ENCODE data around the gene INHBC. TPM values are rescaled to one million over a fixed set of nuclear protein-coding genes. Genes with fewer than 3 reads are reported as not detected.
A peak's percentile ranks its signal among the peaks of the same experiment; 100 is the strongest.
"Not testable (repeated sequence)": the region's sequence is repeated elsewhere in the genome, so short reads cannot be mapped to it uniquely, and the experiment has no call there.

The INHBC gene
- total and polyA plus RNA-seq, 8 donors: 0.37 TPM; not detected in 7

DNA sequence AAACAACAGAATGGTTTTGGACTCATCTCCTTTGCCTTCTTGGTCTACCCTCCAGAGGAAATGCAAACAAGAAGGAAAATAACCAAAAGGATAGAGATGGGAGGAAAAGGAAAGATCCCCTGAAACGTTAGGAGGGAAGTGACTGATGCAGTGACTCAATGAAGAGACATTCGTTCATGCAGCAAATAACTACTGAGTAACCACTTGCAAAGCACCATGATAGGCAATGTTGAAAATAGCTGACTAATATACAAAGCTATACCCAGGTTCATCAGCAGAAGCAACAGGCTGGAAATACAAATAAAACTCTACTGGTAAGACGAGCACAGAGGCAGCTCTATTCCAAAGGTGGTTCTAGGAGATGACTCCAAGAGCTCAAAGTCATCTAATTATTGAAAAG is 45.6 kb upstream of the INHBC start:
- peak in 1 of 2 donors; percentile 7 for DNase-seq
- 40 to 57% (median 51%) methylated on average over 3 of the region's 3 CpGs for WGBS, 5 donors
- intact Hi-C loops (cut with DNase I; ENCODE audit: low total_unique reads): no loop called here
- Histone ChIP-seq H3K27me3 (no peaks in the 10 kb centered on the region), H3K4me1 (peaks cover 0 to 5% (median 0%) of the 10 kb centered on the region in 4 donors), H3K4me3 (no peak overlapping the region), H3K36me3 (peaks cover 2 to 60% (median 56%) of the 10 kb centered on the region in 4 donors), H3K9me3 (no peaks in the 10 kb centered on the region), H3K27ac (no peak overlapping the region)
- TF ChIP-seq, protein P1, sequence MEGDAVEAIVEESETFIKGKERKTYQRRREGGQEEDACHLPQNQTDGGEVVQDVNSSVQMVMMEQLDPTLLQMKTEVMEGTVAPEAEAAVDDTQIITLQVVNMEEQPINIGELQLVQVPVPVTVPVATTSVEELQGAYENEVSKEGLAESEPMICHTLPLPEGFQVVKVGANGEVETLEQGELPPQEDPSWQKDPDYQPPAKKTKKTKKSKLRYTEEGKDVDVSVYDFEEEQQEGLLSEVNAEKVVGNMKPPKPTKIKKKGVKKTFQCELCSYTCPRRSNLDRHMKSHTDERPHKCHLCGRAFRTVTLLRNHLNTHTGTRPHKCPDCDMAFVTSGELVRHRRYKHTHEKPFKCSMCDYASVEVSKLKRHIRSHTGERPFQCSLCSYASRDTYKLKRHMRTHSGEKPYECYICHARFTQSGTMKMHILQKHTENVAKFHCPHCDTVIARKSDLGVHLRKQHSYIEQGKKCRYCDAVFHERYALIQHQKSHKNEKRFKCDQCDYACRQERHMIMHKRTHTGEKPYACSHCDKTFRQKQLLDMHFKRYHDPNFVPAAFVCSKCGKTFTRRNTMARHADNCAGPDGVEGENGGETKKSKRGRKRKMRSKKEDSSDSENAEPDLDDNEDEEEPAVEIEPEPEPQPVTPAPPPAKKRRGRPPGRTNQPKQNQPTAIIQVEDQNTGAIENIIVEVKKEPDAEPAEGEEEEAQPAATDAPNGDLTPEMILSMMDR (IDR thresholded peaks at IDR 0.05): no peak
- TF ChIP-seq POLR2A (IDR thresholded peaks at IDR 0.05) (no peak), EP300 (IDR thresholded peaks at IDR 0.05) (no peak), POLR2AphosphoS5 (IDR thresholded peaks at IDR 0.05) (no peak)

DNA sequence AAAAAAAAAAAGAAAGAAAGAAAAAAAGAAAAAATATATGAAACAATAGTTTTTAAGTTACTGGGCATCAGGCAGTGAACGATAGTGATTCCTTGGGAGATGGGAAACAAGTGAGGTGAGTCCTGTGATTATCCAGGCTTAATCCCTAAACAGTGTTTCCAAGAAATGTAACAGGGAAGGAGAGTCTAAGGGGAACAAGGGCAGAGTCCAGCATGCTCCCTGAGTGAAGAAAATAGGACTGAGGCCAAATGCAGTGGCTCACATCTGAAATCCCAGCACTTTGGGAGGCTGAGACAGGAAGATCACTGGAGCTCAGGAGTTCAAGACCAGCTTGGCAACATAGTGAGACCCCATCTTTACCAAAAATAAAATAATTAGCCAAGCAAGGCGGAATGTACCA is 44.4 kb upstream of the INHBC start:
- no peak overlapping the region for H3K27ac ChIP-seq
- DNase-seq: no peak
- intact Hi-C loops (cut with DNase I; ENCODE audit: low total_unique reads): no loop called here
- no peaks in the 10 kb centered on the region for H3K27me3 ChIP-seq
- H3K4me1 ChIP-seq: peaks cover 0 to 5% (median 0%) of the 10 kb centered on the region in 4 donors
- H3K9me3 ChIP-seq: no peaks in the 10 kb centered on the region
- H3K36me3 ChIP-seq: peaks cover 11 to 71% (median 67%) of the 10 kb centered on the region in 4 donors
- TF ChIP-seq POLR2AphosphoS5 (IDR thresholded peaks at IDR 0.05) (no peak), EP300 (IDR thresholded peaks at IDR 0.05) (no peak), POLR2A (IDR thresholded peaks at IDR 0.05) (no peak)
- TF ChIP-seq, protein P1 (IDR thresholded peaks at IDR 0.05): no peak
- WGBS, 5 donors: 91 to 100% (median 94%) methylated on average over 2 of the region's 2 CpGs
- H3K4me3 ChIP-seq: no peak overlapping the region

DNA sequence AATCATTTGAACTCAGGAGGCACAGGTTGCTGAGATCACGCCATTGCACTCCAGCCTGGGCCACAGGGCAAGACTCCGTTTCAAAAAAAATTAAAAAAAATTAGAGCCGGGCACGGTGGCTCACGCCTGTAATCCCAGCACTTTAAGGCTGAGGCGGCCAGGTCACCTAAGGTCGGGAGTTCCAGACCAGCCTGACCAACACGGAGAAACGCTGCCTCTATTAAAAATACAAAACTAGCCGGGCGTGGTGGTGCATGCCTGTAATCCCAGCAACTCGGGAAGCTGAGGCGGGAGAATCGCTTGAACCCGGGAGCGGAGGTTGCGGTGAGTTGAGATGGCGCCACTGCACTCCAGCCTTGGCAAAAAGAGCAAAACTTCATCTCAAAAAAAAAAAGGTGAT is 39.5 kb upstream of the INHBC start:
- TF ChIP-seq POLR2A (IDR thresholded peaks at IDR 0.05): no peak
- TF ChIP-seq, protein P1 (IDR thresholded peaks at IDR 0.05): no peak
- no peak for TF ChIP-seq EP300 (IDR thresholded peaks at IDR 0.05)
- TF ChIP-seq POLR2AphosphoS5 (IDR thresholded peaks at IDR 0.05): no peak
- intact Hi-C loops (cut with DNase I; ENCODE audit: low total_unique reads): no loop called here
- H3K4me1 ChIP-seq: no peaks in the 10 kb centered on the region
- no peak overlapping the region for H3K4me3 ChIP-seq
- peaks cover 15 to 62% (median 53%) of the 10 kb centered on the region in 4 donors for H3K36me3 ChIP-seq
- H3K27me3 ChIP-seq: no peaks in the 10 kb centered on the region
- no peaks in the 10 kb centered on the region for H3K9me3 ChIP-seq
- WGBS, 5 donors: 94 to 97% (median 96%) methylated on average over 18 of the region's 18 CpGs
- no peak for DNase-seq
- H3K27ac ChIP-seq: no peak overlapping the region

DNA sequence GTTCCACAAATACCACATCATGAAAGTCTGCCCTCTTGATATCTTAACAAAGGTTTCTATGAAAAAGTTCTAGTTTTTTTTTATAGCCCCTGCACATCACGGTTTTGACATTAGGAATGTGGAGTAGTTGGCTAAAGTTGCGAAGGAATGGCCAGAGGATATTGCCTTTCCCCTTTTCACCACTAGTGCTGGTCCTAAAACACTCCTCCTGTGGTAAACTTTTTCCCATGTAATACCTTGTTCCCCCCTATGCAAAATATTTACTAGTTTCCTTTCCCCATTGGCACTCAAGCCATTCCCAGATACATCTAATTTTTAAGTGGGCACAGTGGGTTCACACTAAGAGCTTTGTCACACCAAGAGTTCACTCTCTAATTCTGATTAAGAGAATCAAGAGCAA is 37.1 kb upstream of the INHBC start:
- WGBS, 5 donors: 89 to 99% (median 94%) methylated on average over 2 of the region's 2 CpGs
- no peak overlapping the region for H3K27ac ChIP-seq
- intact Hi-C loops (cut with DNase I; ENCODE audit: low total_unique reads): no loop called here

DNA sequence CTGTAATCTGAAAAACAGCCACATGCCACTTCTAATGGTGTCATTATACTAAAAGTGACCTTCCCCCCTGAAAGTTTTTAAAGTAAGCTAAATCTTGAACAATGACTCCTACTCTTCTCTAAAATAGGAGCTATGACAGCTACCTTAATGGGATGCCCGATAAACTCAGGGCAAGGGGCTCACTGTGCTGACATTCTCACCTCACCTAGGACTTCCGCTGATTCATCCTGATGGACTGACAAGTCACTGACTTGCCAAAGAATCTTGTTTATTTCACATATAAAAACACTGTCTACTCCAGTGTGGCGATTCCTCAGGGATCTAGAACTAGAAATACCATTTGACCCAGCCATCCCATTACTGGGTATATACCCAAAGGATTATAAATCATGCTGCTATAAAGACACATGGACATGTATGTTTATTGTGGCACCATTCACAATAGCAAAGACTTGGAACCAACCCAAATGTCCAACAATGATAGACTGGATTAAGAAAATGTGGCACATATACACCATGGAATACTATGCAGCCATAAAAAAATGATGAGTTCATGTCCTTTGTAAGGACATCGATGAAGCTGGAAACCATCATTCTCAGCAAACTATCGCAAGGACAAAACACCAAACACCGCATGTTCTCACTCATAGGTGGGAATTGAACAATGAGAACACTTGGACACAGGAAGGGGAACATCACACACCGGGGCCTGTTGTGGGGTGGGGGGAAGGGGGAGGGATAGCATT is 34.7 kb upstream of the INHBC start:
- H3K9me3 ChIP-seq; intact Hi-C loops (cut with DNase I; ENCODE audit: low total_unique reads); DNase-seq; H3K4me3 ChIP-seq; H3K4me1 ChIP-seq; H3K27ac ChIP-seq; H3K27me3 ChIP-seq: not testable (repeated sequence)
- H3K36me3 ChIP-seq: peaks cover 7 to 17% (median 14%) of the 10 kb centered on the region in 4 donors
- WGBS, 5 donors: 95 to 99% (median 97%) methylated on average over 6 to 7 of the region's 7 CpGs

More for the DNA sequence above, 37.1 kb upstream of the INHBC start:
- Histone ChIP-seq H3K27me3 (no peaks in the 10 kb centered on the region), H3K4me3 (no peak overlapping the region), H3K9me3 (no peaks in the 10 kb centered on the region), H3K36me3 (peaks cover 15 to 39% (median 37%) of the 10 kb centered on the region in 4 donors), H3K4me1 (peaks cover 0 to 8% (median 0%) of the 10 kb centered on the region in 4 donors)
- no peak for DNase-seq
- TF ChIP-seq EP300 (IDR thresholded peaks at IDR 0.05) (no peak), POLR2AphosphoS5 (IDR thresholded peaks at IDR 0.05) (no peak), POLR2A (IDR thresholded peaks at IDR 0.05) (no peak)
- TF ChIP-seq, protein P1 (IDR thresholded peaks at IDR 0.05): no peak

All from stomach (tissue), 9 donors.